Natural killer cell (primary cell): ENCODE results near the gene DDX24. TPM values are rescaled to one million over a fixed set of nuclear protein-coding genes. Genes with fewer than 3 reads are reported as not detected.

ENCODE experiments used
- ATAC-seq, 3 donors: fragments of 150-1000 bp in 2 of 3; fragments of 200-7000 bp in 1 of 3; cut with Tn5 transposase; 1 replicate in 1 of 3; 2 replicates in 2 of 3; pipeline ENCODE4 v1.10.0; 2021; ENCODE audit warnings: mild to moderate bottlenecking in 2 of 3, moderate library complexity in 2 of 3
- DNase-seq, 2 donors: peaks; one replicate each; pipeline versions ENCODE4 v3.0.0 to v3.0.0-alpha.2; 2013 to 2021; ENCODE audit warnings: mixed read lengths in 1 of 2
- H3K27ac ChIP-seq: one replicate; pipeline ENCODE4 v1.5.1; 2013; ENCODE audit warnings: mild to moderate bottlenecking, low read length
- H3K27me3 ChIP-seq: one replicate; pipeline ENCODE4 v1.6.1; 2013; ENCODE audit warnings: low read length; ENCODE audit not compliant: control insufficient read depth, insufficient read depth
- H3K36me3 ChIP-seq: one replicate; pipeline ENCODE4 v1.6.1; 2013; ENCODE audit warnings: low read length; ENCODE audit not compliant: control insufficient read depth, insufficient read depth
- H3K4me1 ChIP-seq: one replicate; pipeline ENCODE4 v1.6.1; 2013; ENCODE audit warnings: low read length; ENCODE audit not compliant: control insufficient read depth, insufficient read depth
- H3K4me3 ChIP-seq: one replicate; pipeline ENCODE4 v1.5.1; 2013; ENCODE audit warnings: low read length
- H3K9me3 ChIP-seq: one replicate; pipeline ENCODE4 v1.6.1; 2013; ENCODE audit warnings: low read length; ENCODE audit not compliant: control insufficient read depth, insufficient read depth
- H3K27ac Mint-ChIP-seq, 2 donors: one replicate each; pipeline ENCODE4 v1.8.0; 2022; ENCODE audit warnings: mild to moderate bottlenecking in 2 of 2, mixed read lengths in 2 of 2, moderate library complexity in 1 of 2
- H3K27me3 Mint-ChIP-seq, 2 donors: one replicate each; pipeline ENCODE4 v1.8.0; 2022; ENCODE audit warnings: low read depth in 2 of 2, mixed read lengths in 2 of 2
- H3K36me3 Mint-ChIP-seq: one replicate; pipeline ENCODE4 v1.8.0; 2022; ENCODE audit warnings: mixed read lengths
- H3K4me1 Mint-ChIP-seq, 2 donors: one replicate each; pipeline ENCODE4 v1.8.0; 2022; ENCODE audit warnings: mixed read lengths in 2 of 2
- H3K4me3 Mint-ChIP-seq: one replicate; pipeline ENCODE4 v1.8.0; 2022; ENCODE audit warnings: mild to moderate bottlenecking, moderate library complexity, mixed read lengths
- H3K9me3 Mint-ChIP-seq, 2 donors: one replicate each; pipeline ENCODE4 v1.8.0; 2022; ENCODE audit warnings: mixed read lengths in 2 of 2
- WGBS: methylation state at CpG from one replicate; pipeline ENCODE4 v1.1.7; 2013; ENCODE audit warnings: missing lambda C conversion rate; ENCODE audit not compliant: insufficient coverage; 5-methylcytosine and 5-hydroxymethylcytosine counted together
- intact Hi-C: fragments of 100-400 bp; cut with micrococcal nuclease; formaldehyde crosslinking; loops from one replicate; pipeline ENCODE4 v1.14.2; 2022
- total RNA-seq, 4 donors: library from RNA; stranded (reverse); fragments of 120-200 nt in 1 of 4; gene quantifications; one replicate each; pipeline versions ENCODE4 v1.2.3 to v1.2.4, GENCODE V29; 2013 to 2022
- TF ChIP-seq, protein P1 (sequence below): fragments of 200-600 bp; IDR thresholded peaks from one replicate; pipeline ENCODE4 v1.8.0; 2022; ENCODE audit warnings: antibody characterized with exemption

Gene DDX24
- total RNA-seq, 3 donors from 2014 or later (not counting 1 experiment from before 2014, with no cell fraction given): 250 to 357 (median 296) TPM

DNA sequence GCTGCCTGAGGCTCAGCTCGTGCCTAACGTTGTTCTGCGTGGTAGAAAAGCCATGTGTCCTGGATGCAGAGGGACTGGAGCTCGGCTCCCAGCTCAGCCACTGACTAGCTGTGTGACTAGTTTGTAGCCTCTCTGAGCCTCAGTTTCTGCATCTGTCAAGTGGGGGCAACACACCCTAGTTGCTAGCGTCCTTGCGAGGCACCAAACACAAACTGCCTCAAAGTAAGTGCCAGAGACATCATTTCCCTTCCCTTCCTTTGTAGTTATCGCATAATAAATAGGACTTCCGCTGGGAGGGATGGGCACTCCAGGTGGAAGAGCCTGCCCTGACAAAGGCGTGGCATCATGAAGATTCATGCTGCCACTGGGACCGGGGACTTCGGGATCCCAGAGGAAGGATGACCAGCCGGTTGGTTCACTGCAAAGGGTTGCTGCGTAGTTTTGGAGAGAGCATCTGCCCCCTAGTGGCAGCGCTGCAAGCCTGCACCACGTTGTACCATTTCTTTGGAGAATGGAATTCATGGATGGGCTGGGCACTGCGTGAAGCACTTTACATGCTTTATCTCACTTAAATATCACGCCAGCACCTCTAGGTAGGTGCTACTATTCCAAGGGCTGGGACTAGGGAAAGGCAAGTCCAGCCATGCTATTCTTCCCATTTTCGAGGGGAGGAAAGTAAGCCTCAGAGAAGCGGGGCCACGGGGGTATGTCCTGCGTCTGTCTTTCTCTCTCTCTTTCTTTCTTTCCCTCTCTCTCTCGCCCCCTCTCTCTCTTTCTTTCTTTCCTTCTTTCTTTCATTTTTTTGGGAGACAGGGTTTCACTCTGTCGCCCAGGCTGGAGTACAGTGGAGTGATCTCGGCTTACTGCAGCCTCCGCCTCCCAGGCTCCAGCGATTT is 79.3 kb downstream of the DDX24 start:
- no peak overlapping the region for H3K27ac Mint-ChIP-seq
- H3K27me3 ChIP-seq: peaks cover 6% of the 10 kb centered on the region
- H3K36me3 ChIP-seq: no peaks in the 10 kb centered on the region
- TF ChIP-seq, protein P1, sequence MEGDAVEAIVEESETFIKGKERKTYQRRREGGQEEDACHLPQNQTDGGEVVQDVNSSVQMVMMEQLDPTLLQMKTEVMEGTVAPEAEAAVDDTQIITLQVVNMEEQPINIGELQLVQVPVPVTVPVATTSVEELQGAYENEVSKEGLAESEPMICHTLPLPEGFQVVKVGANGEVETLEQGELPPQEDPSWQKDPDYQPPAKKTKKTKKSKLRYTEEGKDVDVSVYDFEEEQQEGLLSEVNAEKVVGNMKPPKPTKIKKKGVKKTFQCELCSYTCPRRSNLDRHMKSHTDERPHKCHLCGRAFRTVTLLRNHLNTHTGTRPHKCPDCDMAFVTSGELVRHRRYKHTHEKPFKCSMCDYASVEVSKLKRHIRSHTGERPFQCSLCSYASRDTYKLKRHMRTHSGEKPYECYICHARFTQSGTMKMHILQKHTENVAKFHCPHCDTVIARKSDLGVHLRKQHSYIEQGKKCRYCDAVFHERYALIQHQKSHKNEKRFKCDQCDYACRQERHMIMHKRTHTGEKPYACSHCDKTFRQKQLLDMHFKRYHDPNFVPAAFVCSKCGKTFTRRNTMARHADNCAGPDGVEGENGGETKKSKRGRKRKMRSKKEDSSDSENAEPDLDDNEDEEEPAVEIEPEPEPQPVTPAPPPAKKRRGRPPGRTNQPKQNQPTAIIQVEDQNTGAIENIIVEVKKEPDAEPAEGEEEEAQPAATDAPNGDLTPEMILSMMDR: peak; percentile 96
- H3K27ac ChIP-seq: no peak overlapping the region
- H3K4me3 Mint-ChIP-seq: no peak overlapping the region
- no peaks in the 10 kb centered on the region for H3K9me3 Mint-ChIP-seq
- 35% methylated on average over 25 of the region's 26 CpGs for WGBS
- H3K4me1 Mint-ChIP-seq: peaks cover 4 to 5% of the 10 kb centered on the region in 2 donors
- H3K36me3 Mint-ChIP-seq: no peaks in the 10 kb centered on the region
- ATAC-seq (peak; percentile 68 to 97 (median 93)), DNase-seq (peak; percentile 42 to 83)
- peaks cover 5% of the 10 kb centered on the region for H3K4me1 ChIP-seq
- intact Hi-C loops: loop anchor here (1.0 to 5.0 kb wide), 4 partner anchors 31 to 344 kb away; no protein-coding TSS in a partner anchor
- peaks cover 26 to 30% of the 10 kb centered on the region in 2 donors for H3K27me3 Mint-ChIP-seq
- H3K9me3 ChIP-seq: no peaks in the 10 kb centered on the region
- no peak overlapping the region for H3K4me3 ChIP-seq

DNA sequence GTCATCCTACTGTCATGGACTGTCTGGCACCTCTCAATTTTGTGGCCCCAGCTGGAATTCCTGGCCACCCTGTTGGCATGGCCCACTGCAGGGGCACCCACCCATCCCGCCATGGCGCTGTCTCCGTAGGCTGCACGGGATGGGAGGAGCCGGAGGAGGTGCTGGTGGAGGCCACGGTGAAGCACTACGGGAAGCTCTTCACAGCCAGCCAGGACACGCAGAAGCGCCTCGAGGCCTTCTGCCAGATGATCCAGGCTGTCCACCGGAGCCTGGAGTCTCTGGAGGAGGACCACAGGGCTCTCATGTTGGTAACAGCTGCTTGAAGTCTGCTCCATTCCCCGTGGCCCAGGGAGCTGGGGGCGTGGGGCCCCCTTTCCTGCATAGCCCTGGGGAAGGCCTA is 80.0 kb downstream of the DDX24 start:
- no peak for ATAC-seq
- TF ChIP-seq, protein P1: no peak

DNA sequence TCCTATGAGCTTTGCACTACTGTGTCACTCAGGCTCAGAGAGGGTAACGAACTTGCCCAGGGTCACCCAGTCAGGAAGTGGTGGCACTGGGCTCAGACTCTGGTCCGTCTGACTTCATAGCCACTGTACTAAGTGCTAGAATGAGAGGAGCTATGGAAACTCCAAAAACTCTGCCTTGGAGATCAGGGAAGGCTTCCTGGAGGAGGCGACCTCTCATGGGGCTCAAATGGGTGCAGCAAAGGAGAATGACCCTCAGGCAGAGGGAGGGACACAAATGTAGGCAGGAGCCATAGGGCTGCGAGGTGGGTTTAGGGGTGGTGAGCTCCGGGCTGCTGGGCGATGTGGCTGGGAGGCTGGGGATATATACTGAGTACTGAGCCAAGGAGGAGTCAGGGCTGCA is 80.7 kb downstream of the DDX24 start:
- Histone ChIP-seq H3K4me1 (peaks cover 5% of the 10 kb centered on the region), H3K36me3 (no peaks in the 10 kb centered on the region), H3K4me3 (no peak overlapping the region), H3K27me3 (peaks cover 3% of the 10 kb centered on the region), H3K27ac (no peak overlapping the region), H3K9me3 (no peaks in the 10 kb centered on the region)
- H3K27me3 Mint-ChIP-seq: peaks cover 27 to 28% of the 10 kb centered on the region in 2 donors
- no peaks in the 10 kb centered on the region for H3K36me3 Mint-ChIP-seq
- H3K9me3 Mint-ChIP-seq: no peaks in the 10 kb centered on the region
- H3K27ac Mint-ChIP-seq: no peak overlapping the region
- peaks cover 4 to 5% of the 10 kb centered on the region in 2 donors for H3K4me1 Mint-ChIP-seq
- TF ChIP-seq, protein P1: no peak
- intact Hi-C loops: loop anchor here (5.0 kb wide), 2 partner anchors 43 to 343 kb away; no protein-coding TSS in a partner anchor
- no peak for DNase-seq
- 91% methylated on average over 6 of the region's 6 CpGs for WGBS
- H3K4me3 Mint-ChIP-seq: no peak overlapping the region
- no peak for ATAC-seq

More for the DNA sequence above, 80.0 kb downstream of the DDX24 start:
- Mint-ChIP-seq H3K4me1 (peaks cover 4 to 5% of the 10 kb centered on the region in 2 donors), H3K27me3 (peaks cover 28 to 30% of the 10 kb centered on the region in 2 donors), H3K9me3 (no peaks in the 10 kb centered on the region), H3K27ac (no peak overlapping the region), H3K4me3 (no peak overlapping the region), H3K36me3 (no peaks in the 10 kb centered on the region)
- Histone ChIP-seq H3K27ac (no peak overlapping the region), H3K4me3 (no peak overlapping the region), H3K27me3 (peaks cover 6% of the 10 kb centered on the region), H3K9me3 (no peaks in the 10 kb centered on the region), H3K36me3 (no peaks in the 10 kb centered on the region), H3K4me1 (peaks cover 5% of the 10 kb centered on the region)
- intact Hi-C loops: loop anchor here (1.0 to 5.0 kb wide), 4 partner anchors 31 to 344 kb away; no protein-coding TSS in a partner anchor
- DNase-seq: no peak
- 89% methylated on average over 13 of the region's 13 CpGs for WGBS
